ES-I3 (cell line): ENCODE results near the gene SLC22A23.

ENCODE experiments used
- H3K36me3 ChIP-seq: 2 replicates; pipeline ENCODE4 v1.6.1; 2013; ENCODE audit warnings: mild to moderate bottlenecking, low read length, control low read depth, moderate library complexity; ENCODE audit not compliant: insufficient read depth
- H3K4me1 ChIP-seq: 2 replicates; pipeline ENCODE4 v1.6.1; 2013; ENCODE audit warnings: mild to moderate bottlenecking, control low read depth, low read length; ENCODE audit not compliant: insufficient read depth
- H3K9ac ChIP-seq: 2 replicates; pipeline ENCODE4 v1.6.1; 2013; ENCODE audit warnings: low read depth, mild to moderate bottlenecking, low read length, moderate library complexity
- H3K9me3 ChIP-seq: 2 replicates; pipeline ENCODE4 v1.6.1; 2013; ENCODE audit warnings: mild to moderate bottlenecking, low read length, moderate library complexity; ENCODE audit not compliant: control insufficient read depth, insufficient read depth

The SLC22A23 gene

GRCh38 chr6:3286641-3287171, 170.1 kb downstream of the SLC22A23 start:
- no peaks in the 10 kb centered on the region; the same call in 1 of the 2 replicates for H3K36me3 ChIP-seq
- no peaks in the 10 kb centered on the region for H3K9me3 ChIP-seq
- H3K4me1 ChIP-seq, result peaks cover 11% of the 10 kb centered on the region
- no peak overlapping the region for H3K9ac ChIP-seq

DNA sequence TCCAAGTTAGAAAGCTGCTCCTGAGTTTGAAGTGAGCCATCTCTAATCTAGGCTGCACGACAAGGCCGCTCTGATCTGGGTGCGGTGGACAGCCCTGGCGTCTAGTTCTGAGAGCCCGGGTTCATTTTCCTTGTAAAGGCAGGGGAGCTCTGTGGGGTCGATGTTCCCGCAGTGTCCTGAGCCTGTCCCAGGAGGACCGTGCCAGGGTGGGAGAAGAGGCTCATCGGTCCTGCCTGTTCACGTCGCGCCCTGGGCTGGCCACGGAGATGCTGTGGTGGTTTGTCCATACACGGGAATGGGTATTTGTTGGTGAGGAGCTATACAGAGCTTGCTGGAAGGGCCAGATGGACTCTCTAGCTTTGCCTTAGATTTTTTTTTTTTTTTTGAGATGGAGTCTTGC, 171.1 kb downstream of the SLC22A23 start:
- Histone ChIP-seq H3K4me1 (peaks cover 19% of the 10 kb centered on the region), H3K36me3 (no peaks in the 10 kb centered on the region; the same call in 1 of the 2 replicates), H3K9me3 (no peaks in the 10 kb centered on the region), H3K9ac (no peak overlapping the region)

- H3K9me3 ChIP-seq, result no peaks in the 10 kb centered on the region
- H3K9ac ChIP-seq, result no peak overlapping the region
- H3K4me1 ChIP-seq, result peaks cover 19% of the 10 kb centered on the region
- no peaks in the 10 kb centered on the region; the same call in 1 of the 2 replicates for H3K36me3 ChIP-seq
Observed at GRCh38 chr6:3285049-3285639, 171.7 kb downstream of the SLC22A23 start.

GRCh38 chr6:3284436-3284876, 172.4 kb downstream of the SLC22A23 start:
- no peaks in the 10 kb centered on the region; the same call in 1 of the 2 replicates for H3K36me3 ChIP-seq
- no peaks in the 10 kb centered on the region for H3K9me3 ChIP-seq
- peaks cover 19% of the 10 kb centered on the region for H3K4me1 ChIP-seq
- H3K9ac ChIP-seq, result no peak overlapping the region

DNA sequence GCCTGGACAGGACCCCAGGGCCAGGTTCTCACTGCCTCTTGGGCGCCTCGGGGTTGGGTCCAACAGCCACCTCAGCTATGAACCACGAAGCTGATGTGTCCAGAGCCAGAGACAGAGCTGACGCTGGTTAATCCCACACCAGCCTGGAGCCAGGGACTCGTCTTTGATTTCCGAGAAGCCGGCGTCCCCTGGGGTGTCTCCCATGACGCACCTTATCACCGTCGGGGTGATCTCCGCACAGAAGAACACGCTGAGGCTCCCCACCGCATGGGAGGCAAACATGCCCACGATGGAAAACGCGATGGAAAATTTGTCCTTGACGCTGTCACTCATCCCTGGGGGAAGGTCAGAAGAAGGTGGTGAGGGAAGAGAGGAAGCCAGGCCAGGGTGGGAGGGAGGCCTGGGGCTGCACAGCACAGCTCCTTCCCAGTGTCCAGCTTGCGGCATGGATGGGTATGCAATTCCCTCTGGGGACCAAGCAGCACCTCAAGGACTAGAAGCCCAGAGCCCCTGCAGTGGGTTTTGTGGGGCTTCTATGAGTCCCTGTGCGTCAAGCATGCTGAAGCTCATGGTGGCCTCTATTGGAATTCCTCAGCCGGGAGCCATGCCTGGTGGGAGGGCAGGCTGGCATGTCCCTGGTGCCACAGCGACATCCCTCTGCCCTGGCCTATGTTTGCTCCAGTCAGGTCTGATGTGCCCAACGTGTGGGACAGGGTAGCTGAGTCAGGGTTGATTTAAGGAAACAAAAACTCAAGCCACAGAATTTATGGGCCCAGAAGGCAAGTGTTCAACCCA, 173.0 kb downstream of the SLC22A23 start:
- Histone ChIP-seq H3K4me1 (peaks cover 19% of the 10 kb centered on the region), H3K9me3 (no peaks in the 10 kb centered on the region), H3K9ac (no peak overlapping the region), H3K36me3 (no peaks in the 10 kb centered on the region; the same call in 1 of the 2 replicates)

- Histone ChIP-seq H3K4me1 (peaks cover 19% of the 10 kb centered on the region), H3K9me3 (no peaks in the 10 kb centered on the region), H3K36me3 (no peaks in the 10 kb centered on the region; the same call in 1 of the 2 replicates), H3K9ac (no peak overlapping the region)
Observed at GRCh38 chr6:3283241-3283640, 173.6 kb downstream of the SLC22A23 start.

- H3K9me3 ChIP-seq, result no peaks in the 10 kb centered on the region
- peaks cover 19% of the 10 kb centered on the region for H3K4me1 ChIP-seq
- H3K9ac ChIP-seq, result no peak overlapping the region
- no peaks in the 10 kb centered on the region; the same call in 1 of the 2 replicates for H3K36me3 ChIP-seq
Observed at GRCh38 chr6:3282476-3283236, 174.2 kb downstream of the SLC22A23 start.

DNA sequence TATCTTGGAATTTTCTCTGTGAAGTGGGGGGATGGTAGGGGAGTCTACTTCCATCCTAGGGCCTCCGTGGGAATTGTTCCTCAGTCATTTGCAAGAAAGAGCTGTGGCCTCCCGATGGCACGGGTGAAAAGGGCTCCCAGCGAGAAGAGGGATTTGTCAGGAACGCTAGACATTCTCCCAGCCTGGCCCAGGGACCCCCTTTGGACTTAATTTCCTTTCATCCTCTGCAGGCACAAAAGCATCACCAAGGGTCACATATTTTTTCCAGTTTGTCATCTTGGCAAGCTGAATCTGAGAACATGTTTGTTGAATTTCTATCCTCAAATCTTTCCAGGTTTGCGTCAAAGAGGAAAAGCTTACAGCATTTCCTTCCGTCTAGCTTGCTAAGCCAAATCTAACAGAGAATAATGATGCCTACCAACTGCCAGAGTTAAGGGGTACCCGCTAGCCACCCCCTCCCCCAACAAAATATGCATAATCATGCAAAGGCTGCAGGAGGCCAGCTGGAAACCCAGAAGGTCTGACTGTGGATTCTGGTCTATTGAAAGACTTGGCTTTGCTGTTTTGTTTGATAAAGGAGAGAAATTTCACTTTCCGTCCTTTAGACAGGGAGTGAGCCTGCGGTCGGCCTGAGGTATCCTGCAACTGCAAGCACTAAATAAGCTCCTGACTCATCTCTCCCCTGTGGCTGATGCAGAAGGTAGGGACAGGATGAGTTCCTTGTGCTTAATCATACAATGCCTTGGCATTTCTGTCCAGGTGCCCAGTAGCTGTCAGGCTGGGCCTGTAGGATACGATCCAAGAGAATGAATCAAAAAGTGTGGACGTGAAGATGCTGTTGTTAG, 175.0 kb downstream of the SLC22A23 start:
- no peaks in the 10 kb centered on the region for H3K9me3 ChIP-seq
- H3K36me3 ChIP-seq, result no peaks in the 10 kb centered on the region; the same call in 1 of the 2 replicates
- peaks cover 19% of the 10 kb centered on the region for H3K4me1 ChIP-seq
- H3K9ac ChIP-seq, result no peak overlapping the region

- Histone ChIP-seq H3K4me1 (peaks cover 19% of the 10 kb centered on the region), H3K9me3 (no peaks in the 10 kb centered on the region), H3K36me3 (no peaks in the 10 kb centered on the region; the same call in 1 of the 2 replicates), H3K9ac (no peak overlapping the region)
Observed at GRCh38 chr6:3280866-3281465, 175.9 kb downstream of the SLC22A23 start.

GRCh38 chr6:3280091-3280490, 176.8 kb downstream of the SLC22A23 start:
- Histone ChIP-seq H3K9me3 (no peaks in the 10 kb centered on the region), H3K9ac (no peak overlapping the region), H3K4me1 (peaks cover 19% of the 10 kb centered on the region), H3K36me3 (no peaks in the 10 kb centered on the region; the same call in 1 of the 2 replicates)

DNA sequence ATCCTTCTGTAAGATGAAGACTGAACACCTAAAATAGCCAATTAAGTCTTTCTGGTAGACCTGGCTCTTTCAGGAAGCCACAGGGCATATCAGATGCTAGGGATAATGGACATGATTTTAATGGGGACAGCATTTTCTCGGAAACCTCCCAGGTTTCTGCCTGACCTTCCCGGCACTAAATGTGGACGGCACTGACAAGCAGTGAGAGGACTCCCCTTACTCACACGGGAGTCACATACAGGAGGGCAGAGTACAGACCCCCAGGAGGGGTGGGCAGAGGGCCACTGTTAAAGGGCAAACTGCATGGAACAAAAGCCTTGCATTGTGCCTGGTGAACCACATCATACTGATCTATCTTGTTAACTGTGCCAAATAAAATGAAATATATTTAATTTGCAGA, 178.2 kb downstream of the SLC22A23 start:
- Histone ChIP-seq H3K36me3 (no peaks in the 10 kb centered on the region), H3K9me3 (no peaks in the 10 kb centered on the region), H3K4me1 (peaks cover 19% of the 10 kb centered on the region), H3K9ac (no peak overlapping the region)

DNA sequence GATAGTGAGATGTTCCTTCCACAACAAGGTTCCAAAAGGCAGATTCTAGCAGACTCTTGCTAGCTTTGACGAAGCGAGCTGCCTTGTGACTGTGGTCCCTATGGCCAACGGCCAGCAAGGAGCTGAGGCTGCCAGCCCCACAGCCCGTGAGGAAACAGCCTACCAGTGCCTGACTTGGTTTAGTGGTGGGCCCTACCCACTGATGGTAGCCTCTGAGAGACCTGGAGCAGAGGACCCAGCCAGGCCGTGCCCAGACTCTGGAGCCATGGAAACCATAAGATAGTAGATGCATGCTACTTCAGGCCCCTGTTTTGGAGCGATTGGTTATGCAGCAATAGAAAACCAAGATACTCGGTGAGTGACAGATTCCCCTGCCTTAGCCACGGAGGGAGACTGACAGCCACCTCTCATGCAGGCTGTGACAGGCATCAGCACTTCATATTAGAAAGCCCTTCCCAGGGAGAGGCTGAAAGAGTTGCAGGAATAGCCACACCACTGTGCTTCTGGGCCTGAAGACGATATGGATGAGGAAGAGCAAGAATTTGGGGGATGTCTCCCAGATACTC, 178.9 kb downstream of the SLC22A23 start:
- H3K9me3 ChIP-seq, result no peaks in the 10 kb centered on the region
- no peaks in the 10 kb centered on the region for H3K36me3 ChIP-seq
- peaks cover 19% of the 10 kb centered on the region for H3K4me1 ChIP-seq
- no peak overlapping the region for H3K9ac ChIP-seq

- Histone ChIP-seq H3K36me3 (no peaks in the 10 kb centered on the region), H3K9ac (no peak overlapping the region), H3K4me1 (peaks cover 13% of the 10 kb centered on the region), H3K9me3 (no peaks in the 10 kb centered on the region)
Observed at GRCh38 chr6:3277251-3277650, 179.6 kb downstream of the SLC22A23 start.
